ENCODE data around the gene PTK6.

PTK6 gene

DNA sequence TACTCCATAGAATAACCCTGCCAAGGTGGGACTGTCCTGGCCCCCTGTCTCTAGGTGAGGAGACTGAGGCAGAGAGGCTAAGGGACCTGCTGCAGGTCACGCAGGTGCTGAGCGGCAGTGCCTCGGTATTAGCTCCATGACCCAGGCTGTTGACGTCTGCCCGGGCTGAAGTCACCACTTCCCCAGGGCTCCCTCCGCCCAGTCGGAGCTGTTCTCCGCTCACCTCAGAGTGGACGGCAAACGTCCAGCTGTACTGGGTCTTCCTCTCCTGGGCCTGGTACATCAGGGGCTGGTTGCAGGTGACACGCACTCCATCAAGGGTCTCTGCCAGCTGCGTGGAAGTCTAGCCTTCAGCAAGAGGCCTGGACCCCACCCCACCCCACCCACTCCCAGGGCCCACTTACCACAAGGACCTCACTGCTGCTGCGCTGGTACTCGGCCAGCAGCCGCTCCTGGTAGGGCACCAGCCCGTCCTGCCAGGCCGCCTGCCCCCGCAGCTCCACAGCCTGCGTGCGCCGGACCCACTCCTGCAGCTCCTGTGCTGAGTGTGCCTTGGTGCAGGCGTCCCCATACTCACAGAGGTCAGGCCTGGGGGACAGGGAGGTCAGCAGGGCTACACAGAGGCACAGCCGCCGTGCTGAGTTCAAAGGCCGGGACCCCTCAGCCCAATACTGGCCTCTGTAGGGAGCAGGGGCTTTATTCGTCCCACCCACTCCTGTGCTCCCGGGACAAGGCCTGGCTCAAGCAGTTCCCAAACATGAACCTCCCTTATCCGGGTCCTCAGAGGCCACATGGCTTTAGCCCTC, 33.3 kb upstream of the PTK6 start:
- Histone ChIP-seq H3K36me3 (ENCODE audit: control insufficient read depth, low read length) (no peaks in the 10 kb centered on the region), H3K4me1 (ENCODE audit: control insufficient read depth, low read length) (peaks cover 19% of the 10 kb centered on the region), H3K4me2 (ENCODE audit: low read length) (no peak overlapping the region), H3K9me2 (replicated peaks; ENCODE audit: control insufficient read depth, low read length) (no peaks in the 10 kb centered on the region), H4K20me1 (ENCODE audit: control insufficient read depth, insufficient read depth, low read depth, low read length) (peaks cover 3% of the 10 kb centered on the region; the same call in 1 of the 2 replicates), H3F3A (ENCODE audit: control insufficient read depth, insufficient read depth) (no peaks in the 10 kb centered on the region), H3K27me3 (ENCODE audit: control insufficient read depth, low read length) (peaks cover 36% of the 10 kb centered on the region), H3K4me3 (ENCODE audit: low read length) (no peak overlapping the region), H3K27ac (ENCODE audit: low read depth, low read length) (no peak overlapping the region), H3K79me2 (ENCODE audit: control insufficient read depth, low read length) (no peaks in the 10 kb centered on the region), H3K9me3 (ENCODE audit: control insufficient read depth, insufficient read depth, low read length) (no peaks in the 10 kb centered on the region)
- TF ChIP-seq EZH2phosphoT487 (IDR thresholded peaks at IDR 0.05; ENCODE audit: borderline replicate concordance, low read length), result no peak
- TF ChIP-seq CTCF (IDR thresholded peaks at IDR 0.05; ENCODE audit: low read depth, low read length, poor library complexity, severe bottlenecking), result no peak

GRCh38 chr20:63568986-63569949, 32.1 kb upstream of the PTK6 start:
- Histone ChIP-seq H3K27me3 (ENCODE audit: control insufficient read depth, low read length) (peaks cover 27% of the 10 kb centered on the region), H3K27ac (ENCODE audit: low read depth, low read length) (no peak overlapping the region), H3F3A (ENCODE audit: control insufficient read depth, insufficient read depth) (no peaks in the 10 kb centered on the region), H3K4me1 (ENCODE audit: control insufficient read depth, low read length) (peaks cover 16% of the 10 kb centered on the region), H3K36me3 (ENCODE audit: control insufficient read depth, low read length) (no peaks in the 10 kb centered on the region), H3K4me2 (ENCODE audit: low read length) (no peak overlapping the region), H4K20me1 (ENCODE audit: control insufficient read depth, insufficient read depth, low read depth, low read length) (peaks cover 3% of the 10 kb centered on the region; the same call in 1 of the 2 replicates), H3K4me3 (ENCODE audit: low read length) (no peak overlapping the region), H3K79me2 (ENCODE audit: control insufficient read depth, low read length) (no peaks in the 10 kb centered on the region), H3K9me2 (replicated peaks; ENCODE audit: control insufficient read depth, low read length) (no peaks in the 10 kb centered on the region), H3K9me3 (ENCODE audit: control insufficient read depth, insufficient read depth, low read length) (no peaks in the 10 kb centered on the region)
- TF ChIP-seq EZH2phosphoT487 (IDR thresholded peaks at IDR 0.05; ENCODE audit: borderline replicate concordance, low read length) (no peak), CTCF (IDR thresholded peaks at IDR 0.05; ENCODE audit: low read depth, low read length, poor library complexity, severe bottlenecking) (no peak)

DNA sequence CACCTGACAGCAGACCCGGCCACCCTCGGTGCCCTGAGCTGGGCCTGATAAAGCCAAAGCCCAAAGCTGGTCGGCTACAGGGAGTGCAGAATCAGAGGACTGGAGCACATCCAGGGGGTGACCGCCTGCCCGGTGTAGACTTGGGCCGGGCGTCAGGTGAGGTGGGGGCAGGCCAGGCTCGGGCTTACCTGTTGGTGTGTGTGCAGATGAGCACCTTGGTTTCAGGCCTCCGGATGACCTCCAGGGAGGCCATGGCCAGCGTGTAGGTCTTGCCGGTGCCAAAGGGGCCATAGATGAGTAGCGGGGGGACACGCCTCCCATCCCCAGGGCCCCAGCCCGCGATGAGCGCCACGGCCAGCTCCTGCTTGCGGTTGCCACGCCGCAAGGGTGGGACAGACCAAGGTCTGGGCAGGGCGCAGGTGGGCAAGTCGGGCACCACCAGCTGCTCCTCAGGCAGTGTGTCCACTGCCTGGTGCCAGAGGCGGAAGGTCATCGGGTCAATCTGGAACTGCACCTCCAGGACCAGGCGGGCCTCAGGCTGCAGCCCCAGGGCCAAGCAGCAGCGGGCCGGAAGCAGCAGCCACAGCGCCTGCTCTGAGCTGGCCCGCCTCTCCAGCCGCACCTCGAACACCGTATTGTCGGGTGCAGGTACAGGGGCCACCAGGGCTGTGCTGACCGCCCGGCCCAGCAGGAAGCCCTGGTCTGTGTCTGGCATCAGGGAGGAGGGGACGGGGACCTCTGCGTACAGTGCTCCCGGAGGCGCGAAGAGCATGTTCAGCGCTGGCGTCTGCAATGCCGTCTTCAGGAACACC, 31.2 kb upstream of the PTK6 start:
- peaks cover 12% of the 10 kb centered on the region for H3K4me1 ChIP-seq (ENCODE audit: control insufficient read depth, low read length)
- no peaks in the 10 kb centered on the region for H3F3A ChIP-seq (ENCODE audit: control insufficient read depth, insufficient read depth)
- H3K9me3 ChIP-seq (ENCODE audit: control insufficient read depth, insufficient read depth, low read length), result no peaks in the 10 kb centered on the region
- H4K20me1 ChIP-seq (ENCODE audit: control insufficient read depth, insufficient read depth, low read depth, low read length), result peaks cover 3% of the 10 kb centered on the region; the same call in 1 of the 2 replicates
- H3K36me3 ChIP-seq (ENCODE audit: control insufficient read depth, low read length), result no peaks in the 10 kb centered on the region
- H3K27ac ChIP-seq (ENCODE audit: low read depth, low read length), result no peak overlapping the region
- H3K27me3 ChIP-seq (ENCODE audit: control insufficient read depth, low read length), result peaks cover 24% of the 10 kb centered on the region
- H3K4me2 ChIP-seq (ENCODE audit: low read length), result 0 out of 2 replicates have a peak overlapping the region, but pooled peaks have one; percentile 1
- no peaks in the 10 kb centered on the region for H3K79me2 ChIP-seq (ENCODE audit: control insufficient read depth, low read length)
- TF ChIP-seq EZH2phosphoT487 (IDR thresholded peaks at IDR 0.05; ENCODE audit: borderline replicate concordance, low read length) (no peak), CTCF (IDR thresholded peaks at IDR 0.05; ENCODE audit: low read depth, low read length, poor library complexity, severe bottlenecking) (no peak)
- no peaks in the 10 kb centered on the region for H3K9me2 ChIP-seq (replicated peaks; ENCODE audit: control insufficient read depth, low read length)
- no peak overlapping the region for H3K4me3 ChIP-seq (ENCODE audit: low read length)
